Measurements from ENCODE around the gene RSPH10B.
"Not testable (repeated sequence)": the region's sequence is repeated elsewhere in the genome, so short reads cannot be mapped to it uniquely, and the experiment has no call there.

DNA sequence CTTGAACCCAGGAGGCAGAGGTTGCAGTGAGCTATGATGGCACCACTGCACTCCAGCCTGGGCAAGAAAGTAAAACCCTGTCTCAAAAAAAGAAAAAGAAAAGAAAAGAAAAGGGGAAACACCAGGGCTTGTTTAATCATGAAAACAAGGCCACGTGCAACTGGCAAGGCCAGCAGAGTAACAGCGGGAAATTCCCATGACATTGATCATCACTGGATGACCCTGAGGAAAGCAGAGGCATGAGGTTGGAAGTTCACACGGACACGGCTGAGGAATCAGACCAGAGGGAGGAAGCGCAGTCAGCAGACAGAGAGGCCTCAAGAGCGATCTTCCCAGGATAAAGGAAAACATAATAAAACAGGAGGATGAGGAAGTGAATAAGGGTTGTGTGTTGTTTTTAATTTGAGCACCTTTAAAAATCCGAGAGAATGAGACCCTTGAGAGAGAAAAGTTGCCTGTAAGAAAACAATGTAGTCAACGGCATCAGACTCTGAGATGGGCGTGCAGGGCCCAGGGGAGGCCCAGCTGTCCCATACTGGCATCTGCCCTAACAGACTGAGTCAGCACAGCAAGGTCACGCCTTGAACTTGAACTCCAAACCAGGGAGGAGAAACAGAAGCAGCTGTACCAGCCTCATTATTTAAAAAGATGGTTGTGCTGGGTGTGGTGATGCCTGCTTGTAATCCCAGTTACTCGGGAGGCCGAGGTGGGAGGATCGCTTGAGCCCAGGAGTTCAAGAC, 38.4 kb downstream of the RSPH10B start:
- TF ChIP-seq, protein P1, sequence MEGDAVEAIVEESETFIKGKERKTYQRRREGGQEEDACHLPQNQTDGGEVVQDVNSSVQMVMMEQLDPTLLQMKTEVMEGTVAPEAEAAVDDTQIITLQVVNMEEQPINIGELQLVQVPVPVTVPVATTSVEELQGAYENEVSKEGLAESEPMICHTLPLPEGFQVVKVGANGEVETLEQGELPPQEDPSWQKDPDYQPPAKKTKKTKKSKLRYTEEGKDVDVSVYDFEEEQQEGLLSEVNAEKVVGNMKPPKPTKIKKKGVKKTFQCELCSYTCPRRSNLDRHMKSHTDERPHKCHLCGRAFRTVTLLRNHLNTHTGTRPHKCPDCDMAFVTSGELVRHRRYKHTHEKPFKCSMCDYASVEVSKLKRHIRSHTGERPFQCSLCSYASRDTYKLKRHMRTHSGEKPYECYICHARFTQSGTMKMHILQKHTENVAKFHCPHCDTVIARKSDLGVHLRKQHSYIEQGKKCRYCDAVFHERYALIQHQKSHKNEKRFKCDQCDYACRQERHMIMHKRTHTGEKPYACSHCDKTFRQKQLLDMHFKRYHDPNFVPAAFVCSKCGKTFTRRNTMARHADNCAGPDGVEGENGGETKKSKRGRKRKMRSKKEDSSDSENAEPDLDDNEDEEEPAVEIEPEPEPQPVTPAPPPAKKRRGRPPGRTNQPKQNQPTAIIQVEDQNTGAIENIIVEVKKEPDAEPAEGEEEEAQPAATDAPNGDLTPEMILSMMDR (IDR thresholded peaks at IDR 0.05; ENCODE audit: insufficient read depth, low read length, poor library complexity, severe bottlenecking) = not testable (repeated sequence)
- not testable (repeated sequence) for TF ChIP-seq EZH2phosphoT487 (conservative IDR thresholded peaks at IDR 0.05; ENCODE audit: low read length)
